ENCODE results near the gene RNGTT.

Gene RNGTT

GRCh38 chr6:88760091-88760490 lies 203.3 kb downstream of the RNGTT start:
- peaks cover 3% of the 10 kb centered on the region for H3K9me3 Mint-ChIP-seq
- H3K27me3 Mint-ChIP-seq (ENCODE audit: low read depth), result no peaks in the 10 kb centered on the region
- H3K4me3 Mint-ChIP-seq, result no peak overlapping the region
- H3K36me3 Mint-ChIP-seq (ENCODE audit: low read depth), result peaks cover 17% of the 10 kb centered on the region
- H3K27ac Mint-ChIP-seq, result no peak overlapping the region
- no peaks in the 10 kb centered on the region for H3K4me1 Mint-ChIP-seq
- TF ChIP-seq CTCF (IDR thresholded peaks at IDR 0.05; ENCODE audit: unreplicated experiment in 3 of 3), result no peak

- Mint-ChIP-seq H3K9me3 (peaks cover 3% of the 10 kb centered on the region), H3K4me1 (no peaks in the 10 kb centered on the region), H3K36me3 (ENCODE audit: low read depth) (peaks cover 12% of the 10 kb centered on the region), H3K4me3 (no peak overlapping the region), H3K27ac (no peak overlapping the region), H3K27me3 (ENCODE audit: low read depth) (no peaks in the 10 kb centered on the region)
- no peak for TF ChIP-seq CTCF (IDR thresholded peaks at IDR 0.05; ENCODE audit: unreplicated experiment in 3 of 3)
These were observed 212.5 kb downstream of the RNGTT start for GRCh38 chr6:88750936-88751335.

GRCh38 chr6:88749849-88750248 lies 213.6 kb downstream of the RNGTT start:
- no peak for TF ChIP-seq CTCF (IDR thresholded peaks at IDR 0.05; ENCODE audit: unreplicated experiment in 3 of 3)
- Mint-ChIP-seq H3K27ac (no peak overlapping the region), H3K4me1 (no peaks in the 10 kb centered on the region), H3K36me3 (ENCODE audit: low read depth) (peaks cover 5% of the 10 kb centered on the region), H3K27me3 (ENCODE audit: low read depth) (no peaks in the 10 kb centered on the region), H3K4me3 (no peak overlapping the region), H3K9me3 (no peaks in the 10 kb centered on the region)

GRCh38 chr6:88748141-88748540 lies 215.3 kb downstream of the RNGTT start:
- no peaks in the 10 kb centered on the region for H3K27me3 Mint-ChIP-seq (ENCODE audit: low read depth)
- no peaks in the 10 kb centered on the region for H3K9me3 Mint-ChIP-seq
- no peak overlapping the region for H3K4me3 Mint-ChIP-seq
- no peaks in the 10 kb centered on the region for H3K4me1 Mint-ChIP-seq
- TF ChIP-seq CTCF (IDR thresholded peaks at IDR 0.05; ENCODE audit: unreplicated experiment in 3 of 3), result no peak
- H3K36me3 Mint-ChIP-seq (ENCODE audit: low read depth), result no peaks in the 10 kb centered on the region
- H3K27ac Mint-ChIP-seq, result no peak overlapping the region

GRCh38 chr6:88741939-88742338 lies 221.5 kb downstream of the RNGTT start:
- H3K9me3 Mint-ChIP-seq, result no peaks in the 10 kb centered on the region
- no peak for TF ChIP-seq CTCF (IDR thresholded peaks at IDR 0.05; ENCODE audit: unreplicated experiment in 3 of 3)

GRCh38 chr6:88741071-88741470 lies 222.3 kb downstream of the RNGTT start:
- no peaks in the 10 kb centered on the region for H3K36me3 Mint-ChIP-seq (ENCODE audit: low read depth)
- no peaks in the 10 kb centered on the region for H3K27me3 Mint-ChIP-seq (ENCODE audit: low read depth)
- H3K27ac Mint-ChIP-seq, result no peak overlapping the region
- no peaks in the 10 kb centered on the region for H3K4me1 Mint-ChIP-seq
- no peak overlapping the region for H3K4me3 Mint-ChIP-seq
- no peak for TF ChIP-seq CTCF (IDR thresholded peaks at IDR 0.05; ENCODE audit: unreplicated experiment in 3 of 3)
- H3K9me3 Mint-ChIP-seq, result no peaks in the 10 kb centered on the region

More at GRCh38 chr6:88741939-88742338, 221.5 kb downstream of the RNGTT start:
- H3K27ac Mint-ChIP-seq, result no peak overlapping the region
- no peaks in the 10 kb centered on the region for H3K27me3 Mint-ChIP-seq (ENCODE audit: low read depth)
- H3K4me1 Mint-ChIP-seq, result no peaks in the 10 kb centered on the region
- H3K36me3 Mint-ChIP-seq (ENCODE audit: low read depth), result no peaks in the 10 kb centered on the region
- no peak overlapping the region for H3K4me3 Mint-ChIP-seq

All from nephron (organoid).